Stimulated activated naive CD8-positive, alpha-beta T cell treated with anti-CD3 and anti-CD28 coated beads, Interleukin-15, Interleukin-2, amounts not matched to agents 100 ng/mL and 50 ng/mL, for 24 hours (primary cell): ENCODE data around the gene LMNA.
"Not testable (repeated sequence)": the region's sequence is repeated elsewhere in the genome, so short reads cannot be mapped to it uniquely, and the experiment has no call there.

Source experiments
- H3K27ac Mint-ChIP-seq: one replicate; pipeline ENCODE4 v1.8.0; 2021; ENCODE audit warnings: mild to moderate bottlenecking, mixed read lengths
- H3K27me3 Mint-ChIP-seq: one replicate; pipeline ENCODE4 v1.8.0; 2021; ENCODE audit warnings: mixed read lengths
- H3K36me3 Mint-ChIP-seq: one replicate; pipeline ENCODE4 v1.8.0; 2021; ENCODE audit warnings: low read depth, mixed read lengths
- H3K4me1 Mint-ChIP-seq: one replicate; pipeline ENCODE4 v1.8.0; 2021; ENCODE audit warnings: low read depth, mixed read lengths
- H3K4me3 Mint-ChIP-seq: one replicate; pipeline ENCODE4 v1.8.0; 2021; ENCODE audit warnings: mild to moderate bottlenecking, mixed read lengths
- H3K9me3 Mint-ChIP-seq: one replicate; pipeline ENCODE4 v1.8.0; 2021; ENCODE audit warnings: mixed read lengths

Gene LMNA

DNA sequence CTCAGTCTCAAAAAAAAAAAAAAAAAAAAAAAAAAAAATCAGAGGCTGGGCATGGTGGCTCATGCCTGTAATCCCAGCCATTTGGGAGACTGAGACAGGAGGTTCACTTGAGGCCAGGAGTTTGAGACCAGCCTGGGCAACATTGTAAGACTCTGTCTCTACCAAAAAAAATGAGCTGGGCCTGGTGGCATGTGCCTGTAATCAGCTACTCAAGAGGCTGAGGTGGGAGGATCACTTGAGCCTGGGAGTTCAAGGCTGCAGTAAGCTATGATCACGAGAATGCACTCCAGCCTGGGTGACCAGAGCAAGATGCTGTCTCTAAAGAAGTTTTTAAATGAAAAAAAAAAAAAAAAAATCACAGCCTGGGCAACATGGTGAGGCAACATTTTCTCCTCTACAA lies 49.2 kb downstream of the LMNA start:
- H3K36me3 Mint-ChIP-seq, result peaks cover 73% of the 10 kb centered on the region
- no peak overlapping the region for H3K27ac Mint-ChIP-seq
- no peaks in the 10 kb centered on the region for H3K9me3 Mint-ChIP-seq
- no peak overlapping the region for H3K4me3 Mint-ChIP-seq
- no peaks in the 10 kb centered on the region for H3K27me3 Mint-ChIP-seq
- H3K4me1 Mint-ChIP-seq, result peaks cover 60% of the 10 kb centered on the region

DNA sequence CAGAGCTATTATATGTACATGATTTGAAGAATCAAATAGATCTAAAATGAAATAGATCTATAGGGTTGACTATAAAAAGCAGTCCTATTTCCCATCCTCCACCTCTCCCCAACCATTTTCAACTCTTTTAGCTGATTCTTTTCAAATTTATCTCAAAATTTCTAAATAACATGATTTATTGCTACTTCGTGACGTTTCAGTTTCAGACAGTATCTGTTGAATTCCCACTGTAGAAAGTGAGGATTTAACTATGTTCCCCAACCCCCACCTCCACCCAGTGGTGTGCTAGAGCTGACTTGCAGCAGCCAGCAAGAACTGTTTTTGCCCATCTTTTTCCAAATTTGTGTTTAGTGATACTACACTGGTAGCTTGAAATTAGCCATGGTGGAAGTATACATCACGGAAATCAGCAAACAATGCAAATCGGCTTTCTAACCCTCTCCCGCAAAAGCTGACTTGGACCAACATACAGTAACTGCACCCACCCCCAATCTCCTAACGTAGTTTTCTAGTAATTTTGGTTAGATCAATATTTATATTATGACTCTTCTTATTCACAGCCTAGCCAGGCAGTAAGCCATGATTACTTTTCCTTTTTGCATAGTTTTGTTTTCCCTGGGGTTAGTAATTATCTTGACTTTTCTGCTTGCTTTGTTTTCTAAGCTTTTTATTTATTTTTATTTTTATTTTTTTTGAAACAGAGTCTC lies 49.8 kb downstream of the LMNA start:
- peaks cover 73% of the 10 kb centered on the region for H3K36me3 Mint-ChIP-seq
- peaks cover 54% of the 10 kb centered on the region for H3K4me1 Mint-ChIP-seq
- no peak overlapping the region for H3K4me3 Mint-ChIP-seq

DNA sequence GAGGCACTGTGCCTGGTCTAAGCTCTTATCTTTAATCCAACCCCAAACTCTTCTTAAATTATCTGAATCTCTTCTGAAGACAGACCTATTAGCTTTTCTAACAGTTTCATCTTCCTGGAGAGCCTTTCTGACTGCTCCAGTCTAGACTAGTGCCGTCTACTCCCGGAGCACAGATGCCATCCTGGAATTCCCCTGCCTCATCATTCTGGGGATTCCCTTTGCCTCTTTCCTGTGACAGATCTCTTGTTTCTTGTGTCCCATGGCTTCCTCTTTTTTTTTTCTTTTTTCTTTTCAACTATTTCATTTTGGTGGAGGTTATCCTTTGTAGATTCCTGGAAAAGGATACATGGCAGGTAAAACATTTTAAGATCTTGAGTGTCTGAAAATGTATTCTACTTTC lies 50.6 kb downstream of the LMNA start:
- Mint-ChIP-seq H3K4me3 (no peak overlapping the region), H3K27ac (peak overlapping the region; percentile 39)

More for the DNA sequence above, 49.8 kb downstream of the LMNA start:
- Mint-ChIP-seq H3K27ac (no peak overlapping the region), H3K27me3 (no peaks in the 10 kb centered on the region), H3K9me3 (no peaks in the 10 kb centered on the region)

DNA sequence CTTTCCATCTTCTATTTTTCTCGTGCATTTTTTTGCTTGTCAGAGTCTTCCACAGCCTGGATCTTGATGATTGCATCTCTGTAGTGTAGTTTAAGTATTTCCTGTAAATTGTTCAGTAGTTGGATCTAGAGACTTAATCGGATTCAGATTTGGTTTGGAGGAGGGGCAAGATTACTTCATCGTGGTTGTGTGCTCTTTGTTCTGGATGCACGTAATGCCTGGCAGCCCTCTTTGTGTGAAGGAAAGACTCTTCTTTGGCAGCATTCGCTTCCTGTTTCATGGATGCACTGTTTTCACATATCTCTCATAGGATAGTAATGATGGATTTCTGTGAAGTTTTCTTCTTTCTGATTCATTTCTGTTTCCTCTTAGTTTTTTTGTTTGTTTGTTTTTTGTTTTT lies 53.0 kb downstream of the LMNA start:
- no peak overlapping the region for H3K27ac Mint-ChIP-seq
- H3K4me1 Mint-ChIP-seq, result peaks cover 26% of the 10 kb centered on the region
- no peak overlapping the region for H3K4me3 Mint-ChIP-seq
- H3K27me3 Mint-ChIP-seq, result no peaks in the 10 kb centered on the region
- H3K36me3 Mint-ChIP-seq, result peaks cover 57% of the 10 kb centered on the region
- no peaks in the 10 kb centered on the region for H3K9me3 Mint-ChIP-seq

More for the DNA sequence above, 50.6 kb downstream of the LMNA start:
- peaks cover 46% of the 10 kb centered on the region for H3K4me1 Mint-ChIP-seq
- no peaks in the 10 kb centered on the region for H3K9me3 Mint-ChIP-seq
- H3K36me3 Mint-ChIP-seq, result peaks cover 65% of the 10 kb centered on the region
- no peaks in the 10 kb centered on the region for H3K27me3 Mint-ChIP-seq

DNA sequence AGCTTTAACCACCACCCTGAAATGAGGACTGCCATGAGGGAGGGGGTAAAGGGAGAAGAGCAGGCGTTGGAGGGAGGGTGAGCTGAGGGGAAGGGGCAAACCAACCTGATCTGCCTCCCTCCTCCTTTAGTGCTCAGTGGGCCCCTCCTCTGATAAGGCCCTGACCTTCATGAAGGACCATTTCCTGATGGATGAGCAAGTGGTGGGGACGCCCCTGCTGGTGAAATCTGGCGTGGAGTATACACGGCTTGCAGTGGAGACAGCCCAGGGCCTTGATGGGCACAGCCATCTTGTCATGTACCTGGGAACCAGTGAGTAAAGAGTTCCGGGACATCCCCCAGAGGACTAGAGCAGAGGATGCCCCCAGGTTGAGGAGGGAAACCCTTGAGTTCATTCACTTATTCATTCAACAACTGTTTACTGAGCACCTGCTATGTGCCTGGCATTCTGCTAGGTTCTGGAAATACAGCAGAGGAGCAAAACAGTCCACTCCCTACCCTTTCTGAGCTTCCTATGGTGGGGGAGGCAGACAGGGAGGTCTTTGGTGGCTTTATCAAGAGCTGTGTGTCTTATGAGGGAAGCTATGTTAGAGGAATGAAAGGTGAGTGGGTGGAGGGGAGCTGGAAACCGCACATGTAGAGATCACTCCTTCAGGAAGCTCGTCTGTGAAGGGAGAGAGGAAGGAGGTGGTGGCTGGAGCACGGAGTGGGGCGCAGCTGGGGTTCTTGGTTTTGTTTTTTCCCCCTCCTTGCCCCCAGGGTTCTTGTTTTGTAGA lies 58.4 kb downstream of the LMNA start:
- Mint-ChIP-seq H3K36me3 (peaks cover 64% of the 10 kb centered on the region), H3K4me1 (peaks cover 13% of the 10 kb centered on the region), H3K27me3 (no peaks in the 10 kb centered on the region), H3K4me3 (no peak overlapping the region), H3K27ac (peak overlapping the region; percentile 36), H3K9me3 (no peaks in the 10 kb centered on the region)

DNA sequence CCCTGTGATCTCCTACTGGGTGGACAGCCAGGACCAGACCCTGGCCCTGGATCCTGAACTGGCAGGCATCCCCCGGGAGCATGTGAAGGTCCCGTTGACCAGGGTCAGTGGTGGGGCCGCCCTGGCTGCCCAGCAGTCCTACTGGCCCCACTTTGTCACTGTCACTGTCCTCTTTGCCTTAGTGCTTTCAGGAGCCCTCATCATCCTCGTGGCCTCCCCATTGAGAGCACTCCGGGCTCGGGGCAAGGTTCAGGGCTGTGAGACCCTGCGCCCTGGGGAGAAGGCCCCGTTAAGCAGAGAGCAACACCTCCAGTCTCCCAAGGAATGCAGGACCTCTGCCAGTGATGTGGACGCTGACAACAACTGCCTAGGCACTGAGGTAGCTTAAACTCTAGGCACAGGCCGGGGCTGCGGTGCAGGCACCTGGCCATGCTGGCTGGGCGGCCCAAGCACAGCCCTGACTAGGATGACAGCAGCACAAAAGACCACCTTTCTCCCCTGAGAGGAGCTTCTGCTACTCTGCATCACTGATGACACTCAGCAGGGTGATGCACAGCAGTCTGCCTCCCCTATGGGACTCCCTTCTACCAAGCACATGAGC lies 62.2 kb downstream of the LMNA start:
- Mint-ChIP-seq H3K36me3 (peaks cover 52% of the 10 kb centered on the region), H3K4me3 (no peak overlapping the region), H3K27ac (no peak overlapping the region), H3K27me3 (no peaks in the 10 kb centered on the region), H3K4me1 (peaks cover 20% of the 10 kb centered on the region), H3K9me3 (no peaks in the 10 kb centered on the region)

DNA sequence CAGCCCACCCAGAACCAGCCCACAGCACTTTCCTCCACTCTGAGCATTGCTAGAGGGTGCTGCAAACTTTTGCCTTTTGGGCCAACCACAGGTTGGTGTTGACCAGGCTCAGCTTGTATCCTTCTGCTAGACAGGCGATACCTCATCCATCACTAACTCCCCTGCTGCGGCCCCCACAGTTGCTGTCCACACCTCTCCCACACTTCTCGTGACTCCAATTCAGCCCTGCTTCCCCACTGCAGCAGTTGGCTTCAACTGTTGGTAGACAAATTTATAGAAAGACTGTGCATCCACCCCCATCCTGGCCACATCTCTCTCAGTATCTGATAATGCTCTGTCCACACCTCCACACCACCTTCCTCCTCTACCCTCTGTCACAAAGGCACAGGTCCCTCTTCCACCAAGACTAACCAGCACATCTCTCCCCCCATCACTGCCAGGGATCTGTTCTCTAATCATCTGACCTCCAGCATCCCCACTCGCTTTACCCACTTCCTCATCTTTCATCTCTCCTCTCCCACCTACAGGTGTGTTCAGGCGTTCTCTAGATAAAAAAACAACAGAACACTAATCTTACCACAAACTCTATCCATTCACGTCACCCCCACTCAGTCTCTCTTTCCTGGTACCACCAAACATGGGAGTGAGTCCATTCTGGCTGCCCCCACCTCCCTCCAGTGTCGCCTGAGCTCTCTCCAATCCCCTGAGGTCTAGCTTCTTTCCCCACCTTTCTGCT lies 63.6 kb downstream of the LMNA start:
- no peaks in the 10 kb centered on the region for H3K9me3 Mint-ChIP-seq
- no peak overlapping the region for H3K4me3 Mint-ChIP-seq
- H3K27me3 Mint-ChIP-seq, result no peaks in the 10 kb centered on the region
- peaks cover 16% of the 10 kb centered on the region for H3K4me1 Mint-ChIP-seq
- H3K36me3 Mint-ChIP-seq, result peaks cover 48% of the 10 kb centered on the region
- peak overlapping the region; percentile 43 for H3K27ac Mint-ChIP-seq

DNA sequence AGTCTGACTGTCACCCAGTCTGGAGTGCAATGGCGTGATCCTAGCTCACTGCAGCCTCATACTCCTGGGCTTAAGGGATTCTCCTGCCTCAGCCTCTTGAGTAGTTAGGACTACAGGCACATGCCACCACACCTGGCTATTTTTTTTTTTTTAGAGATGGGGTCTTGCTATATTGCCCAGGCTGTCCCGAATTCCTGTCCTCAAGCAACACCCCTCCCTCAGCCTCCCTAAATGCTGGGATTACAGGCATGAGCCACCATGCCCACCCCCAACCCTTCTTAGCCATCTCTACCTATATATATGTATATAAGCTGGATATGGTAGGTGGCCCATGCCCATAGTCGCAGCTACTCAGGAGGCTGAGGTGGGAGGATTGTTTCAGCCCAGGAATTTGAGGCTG lies 66.0 kb downstream of the LMNA start:
- Mint-ChIP-seq H3K4me3 (no peak overlapping the region), H3K27me3 (no peaks in the 10 kb centered on the region), H3K36me3 (peaks cover 34% of the 10 kb centered on the region), H3K9me3 (no peaks in the 10 kb centered on the region), H3K4me1 (peaks cover 9% of the 10 kb centered on the region), H3K27ac (no peak overlapping the region)

GRCh38 chr1:156181391-156181924 lies 66.9 kb downstream of the LMNA start:
- H3K4me3 Mint-ChIP-seq, H3K4me1 Mint-ChIP-seq, H3K27me3 Mint-ChIP-seq, H3K9me3 Mint-ChIP-seq: not testable (repeated sequence)
- Mint-ChIP-seq H3K36me3 (peaks cover 29% of the 10 kb centered on the region), H3K27ac (peak overlapping the region; percentile 26)

GRCh38 chr1:156182010-156182779 lies 67.7 kb downstream of the LMNA start:
- H3K4me1 Mint-ChIP-seq, H3K27me3 Mint-ChIP-seq, H3K4me3 Mint-ChIP-seq, H3K27ac Mint-ChIP-seq, H3K9me3 Mint-ChIP-seq: not testable (repeated sequence)
- H3K36me3 Mint-ChIP-seq, result peaks cover 29% of the 10 kb centered on the region

DNA sequence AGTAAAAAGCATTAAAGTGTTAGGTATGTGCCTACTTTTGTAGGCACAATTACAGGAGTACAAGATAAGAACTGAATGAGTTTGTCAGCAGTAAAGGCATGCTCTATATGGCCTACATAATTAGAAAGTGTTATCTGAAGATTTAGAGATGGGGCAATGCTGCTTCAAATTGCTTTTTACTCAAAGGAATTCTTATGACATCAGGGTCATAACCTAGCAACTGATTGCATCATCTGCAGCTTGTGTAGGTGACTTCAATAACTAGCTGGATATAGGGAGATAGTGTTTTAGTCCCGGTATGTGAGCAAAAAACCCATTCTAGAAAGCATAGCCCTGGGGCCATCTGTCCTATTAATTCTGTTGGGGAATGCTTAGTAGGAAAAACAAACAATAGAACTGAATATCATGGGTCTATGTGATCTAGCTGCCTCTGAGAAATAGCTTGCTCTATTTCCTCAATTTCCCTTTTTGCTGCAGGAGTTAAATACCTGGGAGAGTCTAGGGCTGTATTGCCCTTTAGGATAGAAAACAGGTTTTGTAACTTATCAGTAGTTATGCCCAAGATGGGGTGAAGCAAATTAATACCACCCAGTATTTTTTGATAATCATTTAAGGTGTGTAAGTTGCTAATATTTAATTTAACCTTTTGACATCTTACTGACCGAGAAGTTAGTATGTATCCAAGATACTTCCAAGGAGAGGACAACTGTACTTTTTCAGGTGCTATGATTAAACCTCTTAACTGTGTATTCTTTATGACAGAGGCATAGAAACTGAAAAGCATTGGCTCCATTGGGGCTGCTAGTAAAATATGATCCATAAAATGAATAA lies 72.1 kb downstream of the LMNA start:
- H3K27ac Mint-ChIP-seq, H3K27me3 Mint-ChIP-seq, H3K4me1 Mint-ChIP-seq, H3K4me3 Mint-ChIP-seq, H3K9me3 Mint-ChIP-seq: not testable (repeated sequence)
- H3K36me3 Mint-ChIP-seq, result peaks cover 18% of the 10 kb centered on the region
